ENCODE data around the gene RASAL1. TPM values are rescaled to one million over a fixed set of nuclear protein-coding genes. Genes with fewer than 3 reads are reported as not detected.

RASAL1 gene, protein sequence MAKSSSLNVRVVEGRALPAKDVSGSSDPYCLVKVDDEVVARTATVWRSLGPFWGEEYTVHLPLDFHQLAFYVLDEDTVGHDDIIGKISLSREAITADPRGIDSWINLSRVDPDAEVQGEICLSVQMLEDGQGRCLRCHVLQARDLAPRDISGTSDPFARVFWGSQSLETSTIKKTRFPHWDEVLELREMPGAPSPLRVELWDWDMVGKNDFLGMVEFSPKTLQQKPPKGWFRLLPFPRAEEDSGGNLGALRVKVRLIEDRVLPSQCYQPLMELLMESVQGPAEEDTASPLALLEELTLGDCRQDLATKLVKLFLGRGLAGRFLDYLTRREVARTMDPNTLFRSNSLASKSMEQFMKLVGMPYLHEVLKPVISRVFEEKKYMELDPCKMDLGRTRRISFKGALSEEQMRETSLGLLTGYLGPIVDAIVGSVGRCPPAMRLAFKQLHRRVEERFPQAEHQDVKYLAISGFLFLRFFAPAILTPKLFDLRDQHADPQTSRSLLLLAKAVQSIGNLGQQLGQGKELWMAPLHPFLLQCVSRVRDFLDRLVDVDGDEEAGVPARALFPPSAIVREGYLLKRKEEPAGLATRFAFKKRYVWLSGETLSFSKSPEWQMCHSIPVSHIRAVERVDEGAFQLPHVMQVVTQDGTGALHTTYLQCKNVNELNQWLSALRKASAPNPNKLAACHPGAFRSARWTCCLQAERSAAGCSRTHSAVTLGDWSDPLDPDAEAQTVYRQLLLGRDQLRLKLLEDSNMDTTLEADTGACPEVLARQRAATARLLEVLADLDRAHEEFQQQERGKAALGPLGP
- total RNA-seq (under 1 TPM; 0.44 to 0.47 TPM), polyA plus RNA-seq (under 1 TPM; 0.13 to 0.76 (median 0.23) TPM), total RNA-seq (0.15 to 4.5 (median 0.46) reads per million in 6 experiments)

DNA sequence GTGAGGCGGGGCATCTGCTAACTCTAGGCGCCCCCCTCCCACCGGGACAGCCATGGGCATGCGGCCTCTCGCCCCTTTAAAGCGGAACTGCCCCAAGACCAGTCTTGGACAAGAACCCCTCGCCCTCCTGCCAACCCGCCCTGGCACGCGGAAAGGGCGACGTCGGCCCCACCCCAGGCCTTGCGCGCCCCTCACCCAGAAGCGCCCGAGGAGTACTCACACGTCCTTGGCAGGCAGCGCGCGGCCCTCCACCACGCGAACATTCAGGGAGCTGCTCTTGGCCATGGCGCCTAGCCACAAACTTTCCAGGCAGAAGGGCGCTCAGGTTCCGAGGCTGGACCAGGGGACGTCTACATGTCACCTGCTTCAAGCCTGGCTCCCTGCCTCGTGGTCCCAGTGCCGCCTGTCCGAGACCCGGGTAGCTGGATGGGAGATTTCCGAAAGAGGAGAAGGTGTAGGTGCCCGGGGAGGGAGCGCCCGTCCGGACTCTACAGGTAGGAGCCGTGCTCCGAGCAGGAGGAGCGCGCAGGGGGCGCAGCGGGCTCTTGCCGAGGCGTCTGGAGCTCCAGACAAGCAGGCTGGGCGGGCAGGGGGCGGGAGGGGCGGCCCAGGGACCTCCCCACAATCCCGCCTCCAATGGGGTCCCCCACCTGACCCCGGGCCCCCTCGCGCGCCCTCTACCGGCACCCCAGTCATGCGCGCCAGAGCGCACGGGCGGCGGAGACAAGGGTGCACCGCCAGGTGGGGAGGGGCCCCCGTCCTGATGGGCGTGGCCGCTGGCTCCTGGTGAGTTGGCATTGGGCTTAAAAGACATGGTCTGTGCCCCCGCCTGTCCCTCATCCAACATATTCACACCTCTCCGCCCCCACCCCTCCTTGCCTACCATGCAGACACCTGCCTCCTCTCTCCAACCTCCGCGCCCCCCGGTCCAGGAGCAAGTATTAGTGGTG, at the start of gene RASAL1:
Gene RASAL1, minus strand, starts transcription at position 584 of the 950 bp plus-strand sequence. Its CDS starts 299 bp downstream, at position 285.
- POLR2A ChIA-PET: interaction anchor here (1.4 kb wide), 1 partner anchor 12 kb away, joined by 3 read pairs; no protein-coding TSS in a partner anchor
- H3K4me1 Mint-ChIP-seq: peaks cover 12 to 24% (median 17%) of the 10 kb centered on the region in 4 donors
- no peaks in the 10 kb centered on the region for H3K36me3 Mint-ChIP-seq
- peak; percentile 88 to 92 for ATAC-seq
- peaks cover 0 to 9% (median 0%) of the 10 kb centered on the region in 5 donors for H3K27me3 Mint-ChIP-seq
- no peaks in the 10 kb centered on the region for H3K9me3 Mint-ChIP-seq
- H3K27ac Mint-ChIP-seq: peak within 1 kb of the TSS in 9 of 10 donors; percentile 25 to 94 (median 90)
- H3K4me3 Mint-ChIP-seq: peak within 1 kb of the TSS; percentile 70 to 89 (median 81)
- peak; percentile 50 to 81 (median 72) for DNase-seq

DNA sequence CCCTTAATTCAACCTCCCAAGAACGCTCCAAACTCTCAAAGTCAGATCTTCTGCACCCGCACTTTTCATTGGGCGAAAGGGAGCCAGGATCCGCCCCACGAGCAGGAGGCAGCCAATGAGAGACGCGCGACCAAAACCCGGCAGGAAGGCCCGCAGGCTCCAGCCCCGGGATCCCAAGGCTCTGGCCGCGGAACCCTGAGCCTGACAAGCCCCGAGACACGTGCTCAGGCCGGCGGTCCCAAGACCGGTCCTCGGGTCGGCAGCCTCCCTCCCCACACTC, 49.3 kb upstream of the RASAL1 start:
- no peaks in the 10 kb centered on the region for H3K9me3 Mint-ChIP-seq
- peaks cover 19 to 52% (median 39%) of the 10 kb centered on the region in 4 donors for H3K4me1 Mint-ChIP-seq
- H3K27ac Mint-ChIP-seq: peak overlapping the region; percentile 84 to 98 (median 96)
- DNase-seq: peak; percentile 76 to 97 (median 87)
- POLR2A ChIA-PET: interaction anchor here (0.6 to 3.0 kb wide), 10 partner anchors 18 to 773 kb away, joined by 3 to 19 read pairs (median 4); partner anchors contain the start of genes OAS2 and TPCN1
- peak; percentile 85 to 87 for ATAC-seq
- peaks cover 0 to 35% (median 5%) of the 10 kb centered on the region in 3 donors for H3K36me3 Mint-ChIP-seq
- H3K4me3 Mint-ChIP-seq: peak overlapping the region; percentile 90 to 99 (median 95)
- no peaks in the 10 kb centered on the region for H3K27me3 Mint-ChIP-seq

DNA sequence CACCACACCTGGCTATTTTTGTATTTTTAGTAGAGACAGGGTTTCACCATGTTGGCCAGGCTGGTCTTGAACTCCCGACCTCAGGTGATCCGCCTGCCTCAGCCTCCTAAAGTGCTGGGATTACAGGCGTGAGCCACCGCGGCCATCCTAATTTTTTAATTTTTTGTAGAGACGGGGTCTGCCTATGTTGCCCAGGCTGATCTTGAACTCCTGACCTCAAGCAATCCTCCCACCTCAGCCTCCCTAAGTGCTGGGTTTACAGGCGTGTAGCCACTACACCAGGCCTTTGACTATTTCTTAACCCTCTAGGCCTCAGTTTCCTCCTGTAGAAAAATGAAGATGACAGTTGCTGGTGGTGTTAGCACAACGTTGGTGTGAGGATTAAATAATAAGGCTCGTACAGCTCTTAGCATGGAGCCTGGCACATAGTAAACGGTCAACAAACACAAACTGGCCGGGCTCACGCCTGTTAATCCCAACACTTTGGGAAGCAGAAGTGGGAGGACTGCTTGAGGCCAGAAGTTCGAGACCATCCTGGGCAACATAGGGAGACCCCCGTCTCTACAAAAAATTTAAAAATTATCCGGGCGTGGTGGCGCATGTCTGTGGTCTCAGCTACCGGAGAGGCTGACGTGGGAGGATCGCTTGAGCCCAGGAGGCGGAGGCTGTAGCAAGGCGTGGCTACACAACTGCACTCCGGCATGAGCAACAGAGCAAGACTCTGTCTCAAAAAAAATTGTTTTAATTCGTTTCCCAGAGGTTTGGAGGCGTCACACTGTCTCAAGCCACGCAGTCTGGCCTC, 48.7 kb upstream of the RASAL1 start:
- H3K4me1 Mint-ChIP-seq: peaks cover 18 to 50% (median 39%) of the 10 kb centered on the region in 4 donors
- H3K27me3 Mint-ChIP-seq: no peaks in the 10 kb centered on the region
- ATAC-seq (peak; percentile 63 to 70), DNase-seq (no peak)
- no peaks in the 10 kb centered on the region for H3K9me3 Mint-ChIP-seq
- peak overlapping the region; percentile 90 to 99 (median 95) for H3K4me3 Mint-ChIP-seq
- peak overlapping the region; percentile 84 to 98 (median 96) for H3K27ac Mint-ChIP-seq
- POLR2A ChIA-PET: interaction anchor here (1.6 to 3.0 kb wide), 4 partner anchors 29 to 206 kb away, joined by 3 to 19 read pairs (median 12); partner anchors contain the start of genes OAS2 and TPCN1
- peaks cover 0 to 38% (median 3%) of the 10 kb centered on the region in 3 donors for H3K36me3 Mint-ChIP-seq

DNA sequence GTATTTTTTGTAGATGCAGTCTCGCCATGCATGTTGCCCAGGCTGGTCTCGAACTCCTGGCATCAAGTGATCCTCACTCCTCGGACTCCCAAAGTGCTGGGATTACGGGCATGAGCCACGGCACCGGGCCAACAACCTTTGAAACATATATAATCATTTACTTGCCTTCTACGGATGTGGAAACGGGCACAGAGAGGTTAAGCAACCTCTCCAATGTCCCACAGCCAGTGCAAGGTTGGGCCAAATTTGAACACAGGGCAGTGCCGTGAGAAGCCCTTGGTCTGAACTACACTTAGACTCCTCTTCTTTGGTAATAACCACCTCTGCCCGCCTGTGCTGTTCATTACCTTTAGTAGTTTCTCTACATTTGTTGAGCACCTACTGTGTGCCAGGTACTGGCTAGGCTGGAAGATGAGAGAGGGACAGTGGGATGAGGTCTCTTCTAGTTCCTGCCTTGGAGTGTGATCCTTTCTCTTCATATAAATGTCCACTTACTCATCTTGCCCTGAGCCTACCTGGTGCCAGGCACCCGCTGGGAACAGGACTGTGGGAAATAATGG, 47.5 kb upstream of the RASAL1 start:
- Mint-ChIP-seq H3K27ac (peak overlapping the region in 7 of 10 donors; percentile 33 to 89 (median 41)), H3K4me1 (peaks cover 16 to 47% (median 36%) of the 10 kb centered on the region in 4 donors), H3K27me3 (no peaks in the 10 kb centered on the region), H3K9me3 (no peaks in the 10 kb centered on the region), H3K4me3 (peak overlapping the region in 8 of 10 donors; percentile 44 to 99 (median 95)), H3K36me3 (peaks cover 0 to 40% (median 7%) of the 10 kb centered on the region in 3 donors)
- POLR2A ChIA-PET: interaction anchor here (0.6 to 0.7 kb wide), 2 partner anchors 280 to 1023 kb away, joined by 3 to 4 read pairs; no protein-coding TSS in a partner anchor
- DNase-seq (no peak), ATAC-seq (no peak)

DNA sequence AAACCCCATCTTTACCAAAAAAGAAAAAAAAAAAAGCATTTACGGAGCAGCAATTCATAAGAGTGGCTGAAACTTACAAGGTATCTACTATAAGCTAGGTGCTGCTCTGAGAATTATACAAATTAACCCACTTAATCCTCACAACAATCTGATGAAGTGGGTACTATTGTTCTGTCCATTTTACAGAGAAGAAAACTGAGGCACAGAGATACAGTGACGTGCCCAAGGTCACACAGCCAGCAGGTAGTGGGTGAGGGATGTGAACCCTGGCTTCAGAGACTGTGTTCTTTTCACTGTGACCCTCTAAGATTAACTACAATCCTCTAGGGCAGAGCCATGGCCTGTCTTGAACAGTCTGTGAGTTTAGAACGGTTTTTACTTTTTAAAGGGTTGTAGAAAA, 46.4 kb upstream of the RASAL1 start:
- Mint-ChIP-seq H3K4me1 (peaks cover 13 to 38% (median 31%) of the 10 kb centered on the region in 4 donors), H3K9me3 (no peaks in the 10 kb centered on the region), H3K27me3 (no peaks in the 10 kb centered on the region), H3K4me3 (peak overlapping the region in 1 of 10 donors; percentile 45), H3K36me3 (peaks cover 4 to 52% (median 19%) of the 10 kb centered on the region in 3 donors), H3K27ac (peak overlapping the region in 8 of 10 donors; percentile 12 to 63 (median 45))
- POLR2A ChIA-PET: interaction anchor here (0.7 kb wide), 1 partner anchor 92 kb away, joined by 3 read pairs; no protein-coding TSS in a partner anchor
- ATAC-seq (no peak), DNase-seq (no peak)

DNA sequence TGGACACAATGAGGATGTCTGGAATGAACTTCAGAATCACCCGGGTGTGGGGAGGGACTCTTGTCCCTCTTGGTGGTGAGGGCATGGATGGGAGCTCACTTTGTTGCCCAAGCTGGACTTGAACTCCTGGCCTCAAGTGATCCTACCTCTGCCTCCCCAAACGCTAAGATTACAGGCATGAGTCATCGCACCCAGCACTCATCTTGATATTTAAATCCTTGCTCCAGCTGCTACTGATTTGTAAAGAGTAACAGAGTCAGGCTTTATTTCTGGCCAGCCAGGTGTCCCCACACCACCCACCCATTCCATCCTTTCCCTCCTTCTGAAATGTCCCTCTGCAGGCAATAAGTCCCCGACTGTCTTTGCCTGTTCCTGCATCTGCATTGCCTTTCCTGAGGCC, 44.8 kb upstream of the RASAL1 start:
- no peaks in the 10 kb centered on the region for H3K9me3 Mint-ChIP-seq
- no peak overlapping the region for H3K27ac Mint-ChIP-seq
- no peak for DNase-seq
- no peak overlapping the region for H3K4me3 Mint-ChIP-seq
- POLR2A ChIA-PET: no interaction called here
- no peaks in the 10 kb centered on the region for H3K27me3 Mint-ChIP-seq
- H3K4me1 Mint-ChIP-seq: peaks cover 5 to 27% (median 20%) of the 10 kb centered on the region in 4 donors
- H3K36me3 Mint-ChIP-seq: peaks cover 4 to 68% (median 24%) of the 10 kb centered on the region in 3 donors
- no peak for ATAC-seq

DNA sequence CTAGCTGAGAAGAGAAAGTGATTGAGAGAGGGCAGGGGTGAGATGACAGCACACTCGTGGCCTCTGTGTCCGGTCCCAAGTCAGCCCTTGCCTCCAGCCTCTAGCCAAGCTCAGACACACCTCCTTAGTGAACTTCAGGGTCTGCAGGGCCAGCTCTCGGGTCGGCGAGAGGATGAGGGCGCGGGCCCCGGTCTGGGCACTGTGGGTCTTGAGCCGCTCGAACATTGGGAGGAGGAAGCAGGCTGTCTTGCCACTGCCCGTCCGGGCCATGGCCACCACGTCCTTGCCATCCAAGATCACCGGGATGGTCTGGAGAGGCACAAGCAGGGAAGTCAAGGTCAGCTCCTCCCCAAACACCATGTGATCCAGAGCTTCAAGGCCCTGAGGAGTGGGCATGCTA, 43.5 kb upstream of the RASAL1 start:
- no peak for DNase-seq
- POLR2A ChIA-PET: no interaction called here
- H3K9me3 Mint-ChIP-seq: no peaks in the 10 kb centered on the region
- peaks cover 4 to 77% (median 29%) of the 10 kb centered on the region in 3 donors for H3K36me3 Mint-ChIP-seq
- no peaks in the 10 kb centered on the region for H3K27me3 Mint-ChIP-seq
- ATAC-seq: no peak
- H3K27ac Mint-ChIP-seq: peak overlapping the region in 3 of 10 donors; percentile 29 to 72 (median 31)
- H3K4me1 Mint-ChIP-seq: peaks cover 7 to 24% (median 21%) of the 10 kb centered on the region in 4 donors
- no peak overlapping the region for H3K4me3 Mint-ChIP-seq

DNA sequence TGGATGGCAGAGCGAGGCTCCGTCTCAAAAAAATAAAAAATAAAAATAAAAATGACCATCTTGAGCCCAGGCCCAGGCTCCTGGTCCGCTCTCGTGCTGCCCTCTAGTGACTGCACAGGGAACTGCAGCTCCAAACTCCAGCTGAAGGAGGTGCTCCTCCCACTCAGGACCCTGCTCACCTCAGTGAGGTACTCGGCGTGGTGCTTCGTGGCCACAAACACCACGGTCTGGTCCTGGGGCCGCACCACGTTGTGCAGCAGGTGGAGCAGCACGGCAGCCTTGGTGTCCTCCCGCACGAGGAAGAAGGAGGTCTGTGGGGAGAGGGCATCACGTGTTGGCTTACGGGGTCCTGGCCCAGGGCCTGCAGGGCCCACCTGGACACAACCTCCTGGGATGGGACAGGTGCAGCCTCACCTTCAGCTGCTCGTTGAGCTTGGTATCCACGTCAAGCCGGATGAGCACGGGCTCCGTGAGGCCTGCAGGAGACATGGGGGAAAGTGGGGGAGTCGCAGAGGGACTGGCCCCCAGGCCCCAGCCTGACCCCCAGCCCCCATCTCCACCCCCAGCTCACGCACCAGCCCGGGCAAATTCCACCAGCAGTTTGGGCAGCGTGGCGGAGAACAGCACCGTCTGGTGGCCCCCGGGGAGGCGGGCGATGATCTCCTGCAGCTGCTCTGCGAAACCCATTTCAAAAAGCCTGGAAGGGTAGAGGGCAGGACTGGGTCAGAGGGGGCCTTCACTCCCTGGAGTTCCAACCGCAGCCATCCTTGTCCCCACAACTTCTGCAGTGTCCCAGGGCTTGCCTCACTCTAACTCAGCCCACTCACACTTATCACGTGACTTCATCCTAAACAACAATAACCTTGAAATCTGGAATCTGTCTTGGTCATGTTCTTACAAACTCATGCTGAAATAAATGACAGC, 39.2 kb upstream of the RASAL1 start:
- no peaks in the 10 kb centered on the region for H3K9me3 Mint-ChIP-seq
- H3K27me3 Mint-ChIP-seq: no peaks in the 10 kb centered on the region
- peak overlapping the region in 1 of 10 donors; percentile 24 for H3K4me3 Mint-ChIP-seq
- ATAC-seq (peak; percentile 80 to 88), DNase-seq (peak; percentile 53 to 83 (median 72))
- peak overlapping the region in 4 of 10 donors; percentile 35 to 81 (median 67) for H3K27ac Mint-ChIP-seq
- POLR2A ChIA-PET: interaction anchor here (1.0 kb wide), 2 partner anchors 11 to 125 kb away, joined by 4 read pairs; partner anchors contain the start of gene RITA1
- H3K4me1 Mint-ChIP-seq: peaks cover 2 to 17% (median 7%) of the 10 kb centered on the region in 4 donors
- H3K36me3 Mint-ChIP-seq: peaks cover 11 to 96% (median 55%) of the 10 kb centered on the region in 3 donors

DNA sequence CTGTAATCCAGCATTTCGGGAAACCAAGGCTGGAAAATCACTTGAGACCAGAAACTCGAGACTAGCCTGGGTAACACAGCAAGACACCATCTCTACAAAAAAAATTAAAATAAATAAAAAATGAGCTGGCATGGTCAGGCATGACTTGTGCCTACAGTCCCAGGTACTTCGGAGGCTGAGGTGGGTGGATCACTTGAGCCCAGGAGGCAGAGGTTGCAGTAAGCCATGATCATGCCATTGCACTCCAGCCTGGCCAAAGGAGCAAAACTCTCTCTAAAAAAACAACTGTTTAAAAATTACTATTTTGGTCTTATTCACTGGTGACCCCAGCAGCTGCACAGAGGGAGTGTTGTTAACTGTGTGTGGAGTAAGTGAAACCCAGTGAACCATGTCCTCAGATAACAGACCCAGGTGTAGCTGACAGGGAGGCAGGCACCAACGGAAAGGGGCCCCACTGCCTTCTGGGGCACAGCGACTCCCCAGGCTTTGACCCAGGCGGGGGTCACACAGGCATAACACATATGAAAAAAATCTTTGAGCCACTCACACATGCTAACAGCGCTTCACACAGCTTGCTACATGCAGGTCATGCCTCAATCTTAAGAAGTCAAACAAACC, 37.6 kb upstream of the RASAL1 start:
- peaks cover 2 to 17% (median 7%) of the 10 kb centered on the region in 4 donors for H3K4me1 Mint-ChIP-seq
- peak overlapping the region in 2 of 10 donors; percentile 62 to 63 for H3K27ac Mint-ChIP-seq
- H3K9me3 Mint-ChIP-seq: no peaks in the 10 kb centered on the region
- peak in 1 of 10 donors; percentile 38 for DNase-seq
- no peak for ATAC-seq
- H3K27me3 Mint-ChIP-seq: no peaks in the 10 kb centered on the region
- peak overlapping the region in 1 of 10 donors; percentile 25 for H3K4me3 Mint-ChIP-seq
- peaks cover 11 to 95% (median 55%) of the 10 kb centered on the region in 3 donors for H3K36me3 Mint-ChIP-seq
- POLR2A ChIA-PET: no interaction called here
